ENCODE data around the gene GRAMD4.
A peak's percentile ranks its signal among the peaks of the same experiment; 100 is the strongest.

GRAMD4 gene

DNA sequence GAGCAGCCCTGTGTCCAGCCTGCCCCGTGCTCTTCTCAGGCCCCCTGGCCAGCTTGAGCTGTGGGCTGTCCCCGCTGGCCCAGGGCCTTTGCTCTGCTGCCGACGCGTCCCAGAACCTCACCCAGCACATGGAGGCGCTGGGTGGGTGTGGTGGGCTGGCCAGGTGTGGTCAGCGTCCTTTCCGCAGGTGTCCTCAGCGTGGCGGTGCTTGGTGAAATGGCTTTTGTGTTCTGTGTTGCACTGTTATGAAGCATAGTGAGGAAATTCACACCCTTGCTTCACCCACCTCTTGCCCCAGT, 37.4 kb downstream of the GRAMD4 start:
- no peak for DNase-seq (ENCODE audit: low read depth)

GRCh38 chr22:46657996-46658947, 38.1 kb downstream of the GRAMD4 start:
- DNase-seq (ENCODE audit: low read depth), result no peak

GRCh38 chr22:46659059-46659790, 39.0 kb downstream of the GRAMD4 start:
- DNase-seq (ENCODE audit: low read depth), result no peak

DNA sequence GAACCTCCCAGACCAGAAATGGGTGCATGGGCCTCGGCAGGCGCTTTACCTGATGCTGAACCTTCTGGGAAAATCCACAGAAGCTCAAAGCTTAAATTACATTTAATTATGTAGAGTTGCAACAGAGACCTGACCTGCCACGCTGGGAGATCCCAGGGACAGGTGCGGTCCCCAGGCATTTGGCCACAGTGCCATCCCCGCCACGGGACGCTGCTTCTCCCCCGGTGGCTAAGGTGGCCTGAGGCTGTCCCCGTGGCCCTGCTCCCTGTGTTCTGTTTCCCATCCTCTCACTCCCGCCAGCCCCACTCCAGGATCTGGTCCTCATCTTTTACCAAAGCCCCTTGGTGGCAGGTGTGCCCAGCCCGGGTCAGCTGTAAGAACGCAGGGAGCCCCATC, 39.6 kb downstream of the GRAMD4 start:
- DNase-seq (ENCODE audit: low read depth), result no peak

GRCh38 chr22:46660604-46661201, 40.5 kb downstream of the GRAMD4 start:
- no peak for DNase-seq (ENCODE audit: low read depth)

GRCh38 chr22:46661221-46661851, 41.1 kb downstream of the GRAMD4 start:
- peak; percentile 15 for DNase-seq (ENCODE audit: low read depth)

DNA sequence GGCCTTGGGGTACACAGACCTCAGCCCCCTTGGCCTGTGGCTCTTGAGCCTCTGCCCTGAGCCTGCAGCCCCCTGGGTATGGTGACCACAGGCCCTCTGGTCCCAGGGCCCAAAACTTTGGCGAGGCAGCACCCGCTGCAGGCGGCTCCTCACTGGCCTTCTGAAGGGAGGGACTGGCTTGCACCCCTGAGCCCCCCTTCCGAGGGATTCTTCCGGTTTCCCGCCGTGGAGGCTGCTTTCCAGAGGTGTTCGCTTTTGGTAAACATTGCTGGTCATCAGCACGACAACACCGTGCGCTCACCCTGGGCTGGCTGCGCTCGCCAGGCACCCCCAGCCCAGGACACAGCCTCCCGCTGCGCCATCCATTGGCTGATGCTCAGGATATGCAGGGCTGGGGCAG, 42.0 kb downstream of the GRAMD4 start:
- no peak for DNase-seq (ENCODE audit: low read depth)

GRCh38 chr22:46663001-46663400, 42.8 kb downstream of the GRAMD4 start:
- DNase-seq (ENCODE audit: low read depth), result no peak

- no peak for DNase-seq (ENCODE audit: low read depth)
Observed at GRCh38 chr22:46663436-46664100, 43.4 kb downstream of the GRAMD4 start.

- DNase-seq (ENCODE audit: low read depth), result no peak
Observed at GRCh38 chr22:46664301-46664855, 44.2 kb downstream of the GRAMD4 start.

GRCh38 chr22:46665151-46665695, 45.0 kb downstream of the GRAMD4 start:
- DNase-seq (ENCODE audit: low read depth), result no peak

DNA sequence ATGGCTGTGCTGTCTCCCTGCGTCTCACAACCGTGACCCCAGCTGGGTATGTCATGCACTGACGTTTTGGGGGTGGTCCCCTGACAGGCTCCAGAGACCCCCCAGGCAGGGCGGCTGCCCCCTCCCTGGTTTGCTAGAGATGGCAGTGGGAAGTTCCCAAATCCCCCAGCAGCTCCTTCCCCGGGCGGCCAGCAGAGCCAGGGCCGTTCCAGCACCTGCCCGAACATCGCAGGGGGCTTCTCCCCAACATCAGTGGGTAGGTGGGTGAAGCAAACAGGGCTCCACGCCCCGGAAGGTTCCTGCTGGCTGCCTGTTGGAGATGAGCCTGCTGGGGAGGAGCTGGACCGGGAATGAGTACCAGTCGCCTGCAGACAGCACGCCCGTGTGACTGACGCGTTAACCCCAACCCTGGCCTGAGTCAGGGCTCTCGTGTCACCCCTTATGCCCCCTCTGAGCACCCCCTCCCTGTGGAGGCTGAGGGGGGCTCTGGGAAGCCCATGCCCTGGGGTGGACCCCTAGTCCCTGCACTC, 45.6 kb downstream of the GRAMD4 start:
- no peak for DNase-seq (ENCODE audit: low read depth)

DNA sequence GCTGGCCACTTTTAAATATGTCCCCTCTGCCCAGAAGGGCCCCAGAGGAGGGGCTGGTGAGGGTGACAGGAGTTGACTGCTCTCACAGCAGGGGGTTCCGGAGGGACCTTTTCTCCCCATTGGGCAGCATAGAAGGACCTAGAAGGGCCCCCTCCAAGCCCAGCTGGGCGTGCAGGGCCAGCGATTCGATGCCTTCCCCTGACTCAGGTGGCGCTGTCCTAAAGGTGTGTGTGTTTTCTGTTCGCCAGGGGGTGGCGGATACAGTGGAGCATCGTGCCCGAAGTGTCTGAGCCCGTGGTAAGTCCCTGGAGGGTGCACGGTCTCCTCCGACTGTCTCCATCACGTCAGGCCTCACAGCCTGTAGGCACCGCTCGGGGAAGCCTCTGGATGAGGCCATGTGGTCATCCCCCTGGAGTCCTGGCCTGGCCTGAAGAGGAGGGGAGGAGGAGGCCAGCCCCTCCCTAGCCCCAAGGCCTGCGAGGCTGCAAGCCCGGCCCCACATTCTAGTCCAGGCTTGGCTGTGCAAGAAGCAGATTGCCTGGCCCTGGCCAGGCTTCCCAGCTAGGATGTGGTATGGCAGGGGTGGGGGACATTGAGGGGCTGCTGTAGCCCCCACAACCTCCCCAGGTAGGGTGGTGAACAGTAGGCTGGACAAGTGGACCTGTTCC, 46.5 kb downstream of the GRAMD4 start:
- DNase-seq (ENCODE audit: low read depth), result no peak

DNA sequence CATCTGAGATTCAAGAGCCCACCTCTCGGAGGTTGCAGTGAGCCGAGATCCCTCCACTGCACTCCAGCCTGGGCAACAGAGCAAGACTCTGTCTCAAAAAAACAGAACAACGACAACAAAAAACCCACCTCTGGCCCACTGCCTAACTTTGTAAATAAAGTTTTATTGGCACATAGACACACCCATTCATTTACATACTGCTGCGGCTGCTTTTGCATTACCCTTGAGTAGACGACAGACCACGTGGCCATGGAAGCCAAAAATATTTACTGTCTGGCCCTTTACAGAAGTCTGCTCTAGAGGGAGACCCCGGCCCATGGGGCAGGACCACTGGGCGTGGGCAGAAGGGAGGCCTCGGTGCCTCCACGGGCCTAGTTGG, 47.0 kb downstream of the GRAMD4 start:
- no peak for DNase-seq (ENCODE audit: low read depth)

DNA sequence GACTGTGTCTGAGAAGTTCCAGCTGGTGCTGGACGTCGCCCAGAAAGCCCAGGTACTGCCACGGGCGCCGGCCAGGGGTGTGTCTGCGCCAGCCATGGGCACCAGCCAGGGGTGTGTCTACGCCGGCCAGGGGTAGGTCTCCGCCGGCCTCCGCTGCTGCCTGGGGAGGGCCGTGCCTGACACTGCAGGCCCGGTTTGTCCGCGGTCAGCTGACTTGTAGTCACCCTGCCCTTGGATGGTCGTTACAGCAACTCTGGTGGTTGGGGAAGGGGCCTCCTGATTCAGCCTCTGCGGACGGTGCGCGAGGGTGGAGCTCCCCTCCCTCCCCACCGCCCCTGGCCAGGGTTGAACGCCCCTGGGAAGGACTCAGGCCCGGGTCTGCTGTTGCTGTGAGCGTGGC, 47.9 kb downstream of the GRAMD4 start:
- DNase-seq (ENCODE audit: low read depth), result no peak

- DNase-seq (ENCODE audit: low read depth), result no peak
Observed at GRCh38 chr22:46669201-46669600, 49.0 kb downstream of the GRAMD4 start.

DNA sequence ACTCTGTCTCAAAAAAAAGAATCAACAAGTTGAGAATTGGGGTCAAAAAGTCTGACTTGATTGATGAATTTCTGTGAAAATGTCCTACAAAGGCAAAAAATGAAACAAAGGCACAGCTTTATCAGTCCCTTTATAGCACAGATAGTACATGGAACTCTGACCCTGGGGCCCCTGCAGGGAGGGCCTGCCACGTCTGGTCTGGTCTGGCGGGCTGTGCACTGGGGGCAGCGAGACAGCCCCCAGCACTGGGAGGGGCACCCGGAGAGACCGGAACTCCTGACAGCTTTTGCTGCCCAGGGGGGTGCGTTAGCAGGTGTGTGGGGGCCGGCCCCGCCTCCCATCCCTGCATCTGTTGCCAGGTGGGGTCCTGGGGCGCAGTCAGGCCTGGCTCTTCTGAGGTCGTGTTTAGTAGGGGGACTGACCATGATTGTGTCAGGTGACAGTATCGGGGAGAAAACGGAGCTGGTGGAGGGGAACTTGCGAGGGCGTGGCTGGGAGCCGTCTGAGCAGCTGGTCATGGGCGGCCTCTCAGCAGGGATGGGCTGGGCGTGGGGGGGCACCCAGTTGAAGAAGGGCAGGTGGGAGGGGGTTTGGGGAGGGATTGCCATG, 51.7 kb downstream of the GRAMD4 start:
- DNase-seq (ENCODE audit: low read depth), result no peak

GRCh38 chr22:46672731-46673130, 52.5 kb downstream of the GRAMD4 start:
- no peak for DNase-seq (ENCODE audit: low read depth)

GRCh38 chr22:46673205-46673604, 53.0 kb downstream of the GRAMD4 start:
- no peak for DNase-seq (ENCODE audit: low read depth)

GRCh38 chr22:46673662-46674236, 53.6 kb downstream of the GRAMD4 start:
- DNase-seq (ENCODE audit: low read depth), result peak; percentile 22

Data from stimulated activated CD8-positive, alpha-beta memory T cell treated with anti-CD3 and anti-CD28 coated beads, Interleukin-12 subunit alpha, Interleukin-12 subunit beta, amount 100 ng/mL, for 4 hours (primary cell).